Endothelial cell of umbilical vein (primary cell): ENCODE measurements around the gene AADAC. TPM values are rescaled to one million over a fixed set of nuclear protein-coding genes. Genes with fewer than 3 reads are reported as not detected.
A peak's percentile ranks its signal among the peaks of the same experiment; 100 is the strongest.

Experiments
- BruUV-seq: library from RNA; stranded (reverse); fragments of 400-500 nt; replicated peaks from 2 replicates; lab custom pipeline; 2021; lab: Mats Ljungman, UMichigan
- CTCF ChIA-PET: fragments of 300-600, 350-600 bp; sonication (Branson Sonifier 250); formaldehyde crosslinking; loops from one replicate; lab custom pipeline; 2021; ENCODE audit warnings: antibody characterized with exemption, inconsistent platforms; lab: Charles Lee
- POLR2A ChIA-PET: fragments of 300-600, 350-600 bp; sonication (Branson Sonifier 250); formaldehyde crosslinking; loops from one replicate; lab custom pipeline; 2021; ENCODE audit warnings: antibody characterized with exemption, inconsistent platforms; lab: Charles Lee
- DNase-seq: peaks from one replicate; pipeline ENCODE4 v3.0.0-alpha.2; 2011; ENCODE audit warnings: low read depth, low spot score
- FAIRE-seq: peaks from 2 replicates; lab custom pipeline; 2011; peaks lifted over from hg19 to GRCh38; lab: Jason Lieb, UNC
- H2AFZ ChIP-seq: 2 replicates; pipeline ENCODE4 v1.6.0; 2012; ENCODE audit warnings: low read depth, low read length, control low read depth, inconsistent platforms
- H3K27ac ChIP-seq: 2 replicates; pipeline ENCODE4 v1.5.1; 2011; ENCODE audit warnings: low read depth, mild to moderate bottlenecking, control low read depth, low read length, moderate library complexity; ENCODE audit not compliant: insufficient read depth
- H3K27me3 ChIP-seq, 2 experiments: 2 replicates each; pipeline versions ENCODE4 v1.6.0 to v1.6.1; 2011; ENCODE audit warnings: low read length in 2 of 2, mixed read lengths in 1 of 2; ENCODE audit not compliant: control insufficient read depth in 2 of 2, insufficient read depth in 2 of 2
- H3K36me3 ChIP-seq, 2 experiments: 2 replicates in 1 of 2; 3 replicates in 1 of 2; pipeline ENCODE4 v1.5.1; 2011; ENCODE audit warnings: low read length in 2 of 2, mild to moderate bottlenecking in 1 of 2, moderate library complexity in 1 of 2; ENCODE audit not compliant: control insufficient read depth in 2 of 2, insufficient read depth in 2 of 2; ENCODE audit errors: extremely low read depth in 1 of 2
- H3K4me1 ChIP-seq: 3 replicates; pipeline ENCODE4 v1.5.1; 2011; ENCODE audit warnings: mild to moderate bottlenecking, low read length; ENCODE audit not compliant: control insufficient read depth, insufficient read depth; ENCODE audit errors: extremely low read depth
- H3K4me2 ChIP-seq: 2 replicates; pipeline ENCODE4 v1.6.1; 2011; ENCODE audit warnings: low read length, control low read depth, mixed read lengths; ENCODE audit not compliant: insufficient read depth
- H3K4me3 ChIP-seq, 3 experiments: fragments of 200-600 bp in 1 of 3; sonication (generic), shearing (Covaris generic) in 1 of 3; replicated peaks in 1 of 3; 2 replicates each; pipeline ENCODE4 v1.5.1; 2011 to 2016; ENCODE audit warnings: control low read depth in 3 of 3, low read length in 3 of 3, mild to moderate bottlenecking in 2 of 3, inconsistent platforms in 1 of 3, low read depth in 1 of 3, moderate library complexity in 1 of 3; ENCODE audit not compliant: insufficient read depth in 1 of 3
- H3K79me2 ChIP-seq: 2 replicates; pipeline ENCODE4 v1.6.0; 2012; ENCODE audit warnings: low read length, inconsistent platforms; ENCODE audit not compliant: control insufficient read depth, insufficient read depth
- H3K9ac ChIP-seq: replicated peaks from 2 replicates; pipeline ENCODE3; 2011; ENCODE audit warnings: low read length, control low read depth; ENCODE audit not compliant: insufficient read depth; ENCODE audit errors: extremely low read depth
- H3K9me1 ChIP-seq: replicated peaks from 3 replicates; pipeline ENCODE4 v1.6.0; 2011; ENCODE audit warnings: mild to moderate bottlenecking, low read length; ENCODE audit not compliant: control insufficient read depth, insufficient read depth; ENCODE audit errors: extremely low read depth
- H3K9me3 ChIP-seq: replicated peaks from 2 replicates; pipeline ENCODE4 v1.5.1; 2012; ENCODE audit warnings: low read length, inconsistent platforms; ENCODE audit not compliant: control insufficient read depth, insufficient read depth
- H4K20me1 ChIP-seq: replicated peaks from 2 replicates; pipeline ENCODE3; 2011; ENCODE audit warnings: mild to moderate bottlenecking, low read length; ENCODE audit not compliant: control insufficient read depth, insufficient read depth; ENCODE audit errors: extremely low read depth
- EZH2 ChIP-seq: IDR thresholded peaks from 2 replicates; pipeline ENCODE4 v1.6.1; 2012; ENCODE audit warnings: borderline replicate concordance, low read depth, mild to moderate bottlenecking, moderate library complexity, low read length, inconsistent platforms; ENCODE audit not compliant: severe bottlenecking
- FOS ChIP-seq: IDR thresholded peaks from 2 replicates; pipeline ENCODE4 v1.6.1; 2011; ENCODE audit warnings: mild to moderate bottlenecking, low read length, moderate library complexity, borderline replicate concordance; ENCODE audit not compliant: insufficient read depth
- GATA2 ChIP-seq: IDR thresholded peaks from 2 replicates; pipeline ENCODE4 v1.7.0; 2011; ENCODE audit warnings: low read depth, mild to moderate bottlenecking, moderate library complexity, mixed read lengths, low read length; ENCODE audit not compliant: insufficient read length, insufficient read depth
- JUN ChIP-seq: IDR thresholded peaks from 2 replicates; pipeline ENCODE4 v1.6.1; 2011; ENCODE audit warnings: borderline replicate concordance, low read depth; ENCODE audit not compliant: insufficient read length, insufficient read depth
- MYC ChIP-seq: IDR thresholded peaks from one replicate; pipeline ENCODE4 v1.6.1; 2011; ENCODE audit warnings: mild to moderate bottlenecking, low read depth, low read length
- POLR2A ChIP-seq: IDR thresholded peaks from 2 replicates; pipeline ENCODE4 v1.6.1; 2012; ENCODE audit warnings: low read depth, mild to moderate bottlenecking, control low read depth, low read length
- POLR2AphosphoS5 ChIP-seq: IDR thresholded peaks from 2 replicates; pipeline ENCODE4 v1.6.1; 2012; ENCODE audit warnings: low read depth, mild to moderate bottlenecking, control low read depth, low read length, moderate library complexity; ENCODE audit not compliant: insufficient read depth
- dilution Hi-C: fragments of 300-500 bp; cut with MboI; formaldehyde crosslinking; loops from one replicate; pipeline ENCODE4 v1.15.0; 2019; ENCODE audit warnings: low sequenced_read_pairs; ENCODE audit not compliant: extremely low pct_ligation_motif_present
- intact Hi-C: fragments of 100-400 bp; cut with micrococcal nuclease; formaldehyde crosslinking; loops from one replicate; pipeline ENCODE4 v1.10.0; 2022
- polyA plus RNA-seq, 4 experiments: library from polyadenylated mRNA; depleted of rRNA in 3 of 4; stranded (reverse) in 3 of 4; unstranded in 1 of 4; fragments of >200 nt; gene quantifications; 2 replicates each; pipeline versions ENCODE4 v1.2.1 to v1.2.3, GENCODE V29; 2011 to 2012; ENCODE audit warnings: missing spikeins in 1 of 4
- total RNA-seq: library from RNA; stranded (reverse); gene quantifications from 2 replicates; pipeline ENCODE4 v1.2.3, GENCODE V29; 2021
- TF ChIP-seq, protein P1 (sequence below): IDR thresholded peaks from 2 replicates; pipeline ENCODE4 v1.6.1; 2011; ENCODE audit not compliant: insufficient read depth, insufficient read length
- TF ChIP-seq, protein P2 (sequence below), 2 donors: IDR thresholded peaks; 1 replicate in 1 of 2; 2 replicates in 1 of 2; pipeline ENCODE4 v1.5.1; 2011; ENCODE audit warnings: low read length in 2 of 2, mild to moderate bottlenecking in 2 of 2, moderate library complexity in 2 of 2, control low read depth in 1 of 2, inconsistent platforms in 1 of 2, low read depth in 1 of 2; ENCODE audit not compliant: insufficient read depth in 1 of 2; ENCODE audit errors: extremely low read depth in 1 of 2

AADAC gene
- total and polyA plus RNA-seq, 2 donors (not counting 3 experiments of a cell fraction or from before 2014, with no cell fraction given): 0.27 to 0.62 TPM

DNA sequence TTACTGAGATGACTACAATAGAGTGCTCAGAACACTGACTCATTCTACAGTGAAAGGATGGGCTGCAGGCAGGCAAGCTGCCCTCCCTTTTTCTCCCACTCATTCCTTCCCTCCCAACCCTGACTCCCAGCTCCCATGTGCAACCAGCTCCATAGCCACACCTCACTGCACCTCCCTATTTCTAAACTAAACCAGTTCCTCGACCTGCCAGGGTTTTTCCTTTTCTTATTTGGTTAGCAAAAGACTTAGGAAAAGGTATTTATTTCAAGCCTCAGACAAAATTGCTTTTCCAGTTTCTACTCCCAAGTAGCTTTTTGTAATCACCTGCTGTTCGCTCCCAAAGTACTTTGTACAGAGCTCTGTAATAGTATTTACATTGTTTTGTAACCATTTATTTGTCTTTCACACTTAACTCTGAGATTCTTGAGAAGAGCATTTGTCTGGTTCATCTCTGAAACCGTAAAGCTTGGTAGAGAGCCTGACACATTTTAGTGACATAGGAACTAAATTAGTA, 2.2 kb downstream of the AADAC start:
- Histone ChIP-seq H3K4me2 (no peak overlapping the region), H3K9me1 (no peaks in the 10 kb centered on the region), H3K27ac (no peak overlapping the region), H3K9me3 (no peaks in the 10 kb centered on the region), H4K20me1 (no peaks in the 10 kb centered on the region), H3K4me1 (no peaks in the 10 kb centered on the region), H3K36me3 (no peaks in the 10 kb centered on the region), H2AFZ (no peak overlapping the region), H3K27me3 (no peaks in the 10 kb centered on the region), H3K4me3 (no peak overlapping the region), H3K79me2 (no peaks in the 10 kb centered on the region), H3K9ac (no peak overlapping the region)
- intact Hi-C loops: no loop called here
- BruUV-seq: no TSS peak
- no peak for FAIRE-seq
- dilution Hi-C loops: no loop called here
- no peak for TF ChIP-seq EZH2
- no peak for TF ChIP-seq POLR2A
- TF ChIP-seq, protein P1, sequence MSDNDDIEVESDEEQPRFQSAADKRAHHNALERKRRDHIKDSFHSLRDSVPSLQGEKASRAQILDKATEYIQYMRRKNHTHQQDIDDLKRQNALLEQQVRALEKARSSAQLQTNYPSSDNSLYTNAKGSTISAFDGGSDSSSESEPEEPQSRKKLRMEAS: no peak
- TF ChIP-seq FOS: peak; percentile 8
- peak; percentile 12 for DNase-seq
- POLR2A ChIA-PET: no interaction called here
- CTCF ChIA-PET: interaction anchor here (1.2 to 1.4 kb wide), 4 partner anchors 9 to 121 kb away, joined by 3 to 4 read pairs (median 3); no protein-coding TSS in a partner anchor

DNA sequence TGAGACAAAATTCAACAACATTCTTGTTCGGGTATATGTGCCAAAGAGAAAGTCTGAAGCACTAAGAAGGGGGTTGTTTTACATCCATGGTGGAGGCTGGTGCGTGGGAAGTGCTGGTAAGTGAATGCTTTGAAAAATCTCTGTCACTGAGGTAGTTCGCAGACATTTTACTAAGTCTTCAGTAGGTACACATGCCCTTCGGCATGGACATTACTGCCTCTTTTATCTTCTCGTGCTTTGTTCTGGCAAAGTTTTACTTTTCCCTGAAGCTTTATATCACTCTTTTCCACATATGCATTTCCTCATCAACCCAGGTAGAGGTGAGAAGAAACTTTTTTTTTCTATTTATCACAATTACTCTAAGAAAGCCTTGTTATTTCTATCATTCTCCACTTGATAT, 3.6 kb downstream of the AADAC start:
- no peak overlapping the region for H3K27ac ChIP-seq
- H3K27me3 ChIP-seq: no peaks in the 10 kb centered on the region
- no peak overlapping the region for H3K4me2 ChIP-seq
- H3K4me3 ChIP-seq: no peak overlapping the region
- intact Hi-C loops: no loop called here
- FAIRE-seq (no peak), DNase-seq (no peak)
- dilution Hi-C loops: no loop called here
- H3K36me3 ChIP-seq: no peaks in the 10 kb centered on the region
- H3K79me2 ChIP-seq: no peaks in the 10 kb centered on the region
- no peaks in the 10 kb centered on the region for H4K20me1 ChIP-seq
- ChIA-PET CTCF (interaction anchor here (1.2 kb wide), 1 partner anchor 123 kb away, joined by 3 read pairs; no protein-coding TSS in a partner anchor), POLR2A (no interaction called here)
- TF ChIP-seq JUN (no peak), EZH2 (no peak), FOS (no peak), POLR2A (no peak), GATA2 (no peak), MYC (no peak), POLR2AphosphoS5 (no peak)
- TF ChIP-seq, protein P1: no peak
- TF ChIP-seq, protein P2, sequence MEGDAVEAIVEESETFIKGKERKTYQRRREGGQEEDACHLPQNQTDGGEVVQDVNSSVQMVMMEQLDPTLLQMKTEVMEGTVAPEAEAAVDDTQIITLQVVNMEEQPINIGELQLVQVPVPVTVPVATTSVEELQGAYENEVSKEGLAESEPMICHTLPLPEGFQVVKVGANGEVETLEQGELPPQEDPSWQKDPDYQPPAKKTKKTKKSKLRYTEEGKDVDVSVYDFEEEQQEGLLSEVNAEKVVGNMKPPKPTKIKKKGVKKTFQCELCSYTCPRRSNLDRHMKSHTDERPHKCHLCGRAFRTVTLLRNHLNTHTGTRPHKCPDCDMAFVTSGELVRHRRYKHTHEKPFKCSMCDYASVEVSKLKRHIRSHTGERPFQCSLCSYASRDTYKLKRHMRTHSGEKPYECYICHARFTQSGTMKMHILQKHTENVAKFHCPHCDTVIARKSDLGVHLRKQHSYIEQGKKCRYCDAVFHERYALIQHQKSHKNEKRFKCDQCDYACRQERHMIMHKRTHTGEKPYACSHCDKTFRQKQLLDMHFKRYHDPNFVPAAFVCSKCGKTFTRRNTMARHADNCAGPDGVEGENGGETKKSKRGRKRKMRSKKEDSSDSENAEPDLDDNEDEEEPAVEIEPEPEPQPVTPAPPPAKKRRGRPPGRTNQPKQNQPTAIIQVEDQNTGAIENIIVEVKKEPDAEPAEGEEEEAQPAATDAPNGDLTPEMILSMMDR (IDR thresholded peaks at IDR 0.05; ENCODE audit: extremely low read depth in 1 of 2, insufficient read depth in 1 of 2, low read depth in 1 of 2, low read length in 2 of 2): no peak
- no TSS peak for BruUV-seq
- H3K9ac ChIP-seq: no peak overlapping the region
- H3K9me3 ChIP-seq: no peaks in the 10 kb centered on the region
- H3K9me1 ChIP-seq: no peaks in the 10 kb centered on the region
- no peaks in the 10 kb centered on the region for H3K4me1 ChIP-seq
- H2AFZ ChIP-seq: no peak overlapping the region
